NCI-H2029 (cell line): ENCODE results near the gene KRT13.

Experiments
- DNase-seq: peaks from one replicate; lab custom pipeline; 2025; lab: John Stamatoyannopoulos, UW

Gene KRT13

DNA sequence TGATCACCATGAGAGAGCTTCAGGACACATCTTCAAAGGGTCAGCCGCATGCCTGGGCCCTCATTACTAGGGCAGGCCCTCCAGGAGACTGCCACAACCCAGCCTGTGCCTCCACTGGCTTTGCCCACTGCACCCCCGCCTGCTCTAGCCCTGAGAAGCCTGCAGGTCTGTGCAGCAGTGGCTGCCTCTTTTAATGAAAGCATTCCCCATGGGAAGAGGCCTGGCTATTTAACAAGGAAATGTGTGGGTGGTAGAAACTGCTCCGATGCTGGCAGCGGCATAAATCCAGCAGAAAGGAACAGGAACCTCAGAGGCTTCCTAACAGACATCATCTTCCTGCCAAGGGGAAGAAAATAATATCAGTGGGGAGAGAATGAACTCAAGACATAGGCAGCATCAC, 37.9 kb downstream of the KRT13 start:
- DNase-seq = no peak

DNA sequence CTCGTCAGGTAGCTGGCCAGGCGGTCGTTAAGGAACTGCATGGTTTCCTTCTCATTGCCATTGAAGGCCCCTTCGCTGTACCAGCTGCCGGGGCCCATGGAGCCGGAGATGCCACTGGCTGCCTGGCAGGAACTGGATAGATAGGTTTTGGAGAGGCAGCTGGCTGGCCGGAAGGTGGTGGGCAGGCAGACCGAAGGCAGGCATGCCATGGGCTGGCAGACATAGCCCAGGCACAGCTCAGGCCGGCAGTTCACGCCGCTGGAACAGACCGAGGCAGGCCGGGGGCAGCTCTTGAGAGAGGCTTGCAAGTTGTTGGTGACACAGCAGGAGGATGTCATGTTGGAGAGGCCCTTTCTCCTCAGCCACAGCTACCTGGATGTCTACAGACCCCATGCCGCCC, 38.4 kb downstream of the KRT13 start, which contains the start of gene KRT32:
KRT32 (minus strand) TSS at position 399 of the 400 bp plus-strand sequence; CDS start at position 338, 61 bp downstream.
- DNase-seq = no peak

DNA sequence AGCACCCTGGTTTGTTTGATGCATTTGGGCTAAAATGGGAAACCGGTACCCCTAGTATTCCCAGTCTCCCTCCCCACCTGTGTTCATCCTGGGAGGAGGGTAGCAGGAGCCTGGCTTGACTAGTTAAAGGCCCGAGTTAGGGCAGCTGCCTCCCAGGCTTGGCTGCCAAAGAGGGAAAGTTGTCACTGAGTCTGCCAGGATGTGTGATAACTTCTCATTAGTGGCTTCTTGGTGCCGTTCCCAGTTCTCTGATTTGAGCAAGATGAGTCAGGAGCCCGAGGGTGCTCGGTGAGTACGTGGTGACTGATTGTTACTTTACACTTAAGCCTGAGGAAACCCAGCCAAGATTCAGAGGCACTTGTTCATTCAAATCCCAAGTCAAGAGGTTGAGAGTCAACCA, 40.7 kb downstream of the KRT13 start:
- no peak for DNase-seq

DNA sequence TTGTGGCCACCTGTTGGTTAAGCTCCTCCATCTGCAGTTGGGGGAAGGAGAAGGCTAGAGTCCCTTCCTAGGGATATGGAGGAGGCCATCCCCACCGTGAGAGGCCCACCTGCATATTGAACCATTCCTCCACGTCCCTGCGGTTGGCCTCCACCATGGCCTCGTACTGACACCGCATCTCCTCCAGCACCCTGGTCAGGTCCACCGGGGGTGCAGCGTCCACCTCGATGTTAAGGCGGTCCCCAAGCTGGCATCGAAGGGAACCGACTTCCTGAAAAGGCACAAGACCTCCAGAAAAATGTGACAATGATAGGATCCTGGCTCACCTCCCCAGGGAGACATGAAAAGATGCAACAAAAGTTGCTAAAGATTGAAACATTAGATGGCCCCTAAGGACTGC, 41.2 kb downstream of the KRT13 start:
- no peak for DNase-seq

DNA sequence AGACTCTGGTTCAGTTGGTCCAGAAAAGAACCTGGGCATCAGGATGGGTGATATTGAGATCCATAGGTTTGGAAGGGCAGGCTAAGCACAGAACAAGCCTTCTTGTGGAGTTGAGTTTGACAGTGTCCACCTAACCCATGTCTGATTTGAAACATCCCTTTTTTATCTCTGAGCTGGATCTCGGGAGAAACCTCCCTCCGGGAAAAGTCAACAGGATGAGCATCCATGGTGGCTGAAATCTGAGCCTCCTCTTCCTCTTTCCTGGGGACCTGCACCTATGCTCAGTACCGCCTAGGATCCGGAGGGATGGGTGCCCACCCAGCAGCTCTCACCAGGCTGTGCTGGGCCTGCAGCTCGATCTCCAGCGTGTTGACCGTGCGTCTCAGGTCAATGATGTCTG, 41.7 kb downstream of the KRT13 start:
- DNase-seq = no peak

DNA sequence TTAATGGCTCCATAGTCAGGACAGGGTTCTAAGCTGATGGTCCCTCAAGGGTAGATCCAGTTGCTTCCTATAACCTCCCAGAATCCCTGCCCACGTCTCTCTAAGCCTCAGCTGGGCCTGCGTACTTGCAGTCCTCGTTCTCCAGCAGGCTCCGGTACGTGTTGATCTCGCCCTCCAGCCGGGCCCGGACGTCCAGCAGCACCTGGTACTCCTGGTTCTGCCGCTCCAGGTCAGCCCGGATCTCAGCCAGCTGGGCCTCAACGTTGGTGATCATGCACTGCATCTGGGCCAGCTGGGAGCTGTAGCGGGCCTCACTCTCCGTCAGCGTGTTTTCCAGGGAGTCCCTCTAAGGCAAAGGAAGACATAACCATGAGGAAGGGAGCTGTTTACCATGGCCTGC, 42.7 kb downstream of the KRT13 start:
- no peak for DNase-seq

DNA sequence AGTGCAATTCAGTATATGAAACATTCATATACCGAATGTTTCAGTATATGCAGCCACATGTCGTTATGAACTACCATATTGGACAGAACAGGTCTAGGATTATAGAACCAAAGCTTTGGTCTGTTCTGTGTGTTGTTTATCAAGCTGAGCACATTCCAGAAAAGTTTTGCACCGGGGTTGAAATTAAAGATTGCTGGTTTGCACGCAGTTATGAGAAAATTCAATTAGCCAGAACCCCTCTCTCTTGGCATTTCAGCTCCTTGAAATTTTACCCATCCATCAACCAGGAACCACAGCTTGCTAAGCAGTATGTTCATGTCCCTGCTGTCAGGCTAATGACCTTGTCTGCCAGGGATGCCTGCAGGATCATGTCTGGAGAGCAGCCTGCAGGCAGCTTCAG, 47.7 kb downstream of the KRT13 start:
- DNase-seq = no peak

DNA sequence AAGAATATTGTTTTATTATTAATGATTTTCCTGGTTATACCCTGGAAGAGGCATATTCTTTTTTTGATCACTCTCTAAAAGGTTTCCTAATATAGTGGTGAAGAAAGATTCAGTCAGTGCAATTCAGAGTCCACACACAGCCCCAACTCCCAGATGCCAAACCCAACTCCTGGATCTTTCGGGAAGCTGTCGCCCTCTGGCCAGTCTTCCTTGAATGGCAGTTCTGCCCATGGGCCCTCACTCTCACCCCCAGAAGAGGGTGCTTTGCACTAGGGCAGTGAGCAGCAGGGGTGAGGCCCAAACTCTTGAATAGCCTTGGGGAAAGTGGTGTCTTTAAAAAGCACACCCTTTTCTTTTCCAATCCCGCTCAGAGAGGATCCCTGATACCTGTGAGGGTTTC, 49.2 kb downstream of the KRT13 start:
- DNase-seq = no peak

DNA sequence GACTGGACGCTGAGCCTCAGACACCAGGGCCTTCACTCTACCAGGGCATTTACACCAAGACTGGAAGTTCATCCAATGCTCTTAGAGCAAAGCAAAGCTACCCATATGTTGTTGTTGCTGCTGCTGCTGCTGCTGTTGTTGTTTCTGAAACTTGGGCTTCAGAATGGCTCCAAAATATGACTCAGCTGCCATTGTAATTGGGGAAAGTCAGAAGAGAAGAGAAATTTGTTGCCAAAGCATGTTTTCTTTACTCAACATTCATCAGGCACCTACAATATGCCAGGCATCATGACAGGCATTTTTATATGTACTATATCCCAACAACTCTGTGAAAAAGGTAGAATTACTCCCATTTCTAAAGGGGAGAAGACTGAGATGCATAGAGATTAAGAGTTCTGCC, 50.2 kb downstream of the KRT13 start:
- DNase-seq = no peak

DNA sequence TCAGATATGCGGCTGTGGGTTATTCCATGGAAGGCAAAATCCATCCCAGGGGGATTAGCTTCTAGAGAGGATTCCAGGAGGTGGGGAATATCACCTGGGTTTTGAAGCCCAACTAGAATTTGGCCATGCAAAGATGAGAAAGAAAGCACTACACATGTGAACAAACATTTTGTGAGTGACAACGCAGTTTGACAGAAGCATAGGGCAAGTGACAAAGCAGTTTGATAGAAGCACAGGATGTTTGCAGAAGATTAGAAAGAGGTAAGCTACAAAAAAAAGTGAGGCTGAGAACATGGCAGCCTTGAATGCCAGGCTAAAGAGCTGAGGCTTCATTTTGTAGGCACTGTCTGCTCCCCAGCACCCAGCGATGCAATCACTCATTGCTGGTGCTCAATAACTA, 52.3 kb downstream of the KRT13 start:
- no peak for DNase-seq

DNA sequence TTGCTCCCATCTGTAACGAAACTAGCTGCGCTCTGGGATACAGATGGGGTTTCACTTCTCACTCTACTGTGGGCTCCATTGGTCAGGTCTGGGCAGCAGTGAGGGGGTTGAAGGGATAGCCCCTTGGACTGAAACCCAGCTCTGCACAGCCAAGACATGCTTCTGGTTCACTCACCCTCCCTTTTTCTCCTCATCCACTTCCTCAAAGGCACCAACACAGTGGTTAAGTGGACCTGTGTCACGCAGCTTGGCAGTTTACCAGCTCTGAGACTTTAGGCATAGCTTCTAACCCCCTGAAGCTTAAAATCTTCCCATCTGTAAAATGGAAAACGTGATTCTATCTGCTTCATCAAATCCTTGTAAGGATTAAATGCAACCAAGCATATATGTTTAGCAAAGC, 53.1 kb downstream of the KRT13 start:
- no peak for DNase-seq

DNA sequence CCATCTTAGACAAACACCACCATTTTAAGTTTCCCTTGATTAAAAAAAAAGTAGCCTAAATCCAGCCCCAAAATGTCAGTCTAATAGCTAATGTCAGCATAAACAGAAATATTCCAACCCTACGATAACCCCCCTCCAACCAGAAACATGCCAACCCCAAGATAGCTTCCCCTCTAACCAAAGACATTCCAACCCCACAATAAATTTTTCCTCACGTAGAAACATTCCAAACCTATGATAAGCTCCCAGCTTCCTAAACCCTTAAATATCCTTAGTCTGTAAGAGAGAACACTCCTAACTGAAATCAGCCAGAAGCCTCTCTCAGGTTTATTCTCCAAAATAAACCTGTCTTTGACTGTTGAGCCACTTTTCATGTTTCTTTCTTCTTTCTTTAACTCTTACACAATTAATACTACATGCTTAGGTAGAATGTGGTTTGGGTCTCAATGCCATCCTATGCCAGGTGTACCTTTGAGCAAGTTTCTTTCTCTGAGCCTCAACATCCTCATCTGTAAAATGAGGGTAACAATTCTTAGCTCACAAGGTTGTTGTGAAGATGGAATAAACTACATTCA, 54.2 kb downstream of the KRT13 start:
- DNase-seq = no peak
